HEK293 (cell line): ENCODE results near the gene CELSR3.

Experiments used
- EGR2 ChIP-seq: fragments of 450-650 bp; formaldehyde crosslinking; IDR thresholded peaks from 2 replicates; pipeline ENCODE4 v1.5.1; 2016; ENCODE audit warnings: low read depth, missing biosample characterization, missing genetic modification characterization
- GLIS1 ChIP-seq: fragments of 450-650 bp; formaldehyde crosslinking; IDR thresholded peaks from 2 replicates; pipeline ENCODE4 v1.5.1; 2016; ENCODE audit warnings: missing biosample characterization, missing genetic modification characterization
- GLIS2 ChIP-seq: fragments of 450-650 bp; formaldehyde crosslinking; IDR thresholded peaks from 2 replicates; pipeline ENCODE4 v1.5.1; 2016; ENCODE audit warnings: missing biosample characterization, missing genetic modification characterization
- HOXD13 ChIP-seq: sonication (generic); formaldehyde crosslinking; IDR thresholded peaks from 2 replicates; pipeline ENCODE4 v1.8.0; 2022; ENCODE audit warnings: missing genetic modification reagents, borderline replicate concordance
- MYNN ChIP-seq: fragments of 450-650 bp; formaldehyde crosslinking; IDR thresholded peaks from 2 replicates; pipeline ENCODE4 v1.5.1; 2016; ENCODE audit warnings: missing biosample characterization, missing genetic modification characterization, borderline replicate concordance
- PRDM10 ChIP-seq: fragments of 450-650 bp; formaldehyde crosslinking; IDR thresholded peaks from 2 replicates; pipeline ENCODE4 v1.5.1; 2016; ENCODE audit warnings: missing biosample characterization, missing genetic modification characterization
- ZBTB1 ChIP-seq: fragments of 450-650 bp; formaldehyde crosslinking; IDR thresholded peaks from 2 replicates; pipeline ENCODE4 v1.5.1; 2016; ENCODE audit warnings: missing biosample characterization, missing genetic modification characterization
- ZBTB20 ChIP-seq: fragments of 450-650 bp; formaldehyde crosslinking; IDR thresholded peaks from 2 replicates; pipeline ENCODE4 v1.5.1; 2016; ENCODE audit warnings: missing biosample characterization, missing genetic modification characterization
- ZFP41 ChIP-seq: fragments of 450-650 bp; formaldehyde crosslinking; IDR thresholded peaks from 2 replicates; pipeline ENCODE4 v1.5.1; 2016; ENCODE audit warnings: missing biosample characterization, missing genetic modification characterization, borderline replicate concordance
- ZNF112 ChIP-seq: fragments of 450-650 bp; formaldehyde crosslinking; IDR thresholded peaks from 2 replicates; pipeline ENCODE4 v1.5.0; 2017; ENCODE audit warnings: missing biosample characterization, missing genetic modification characterization
- ZNF157 ChIP-seq: fragments of 450-650 bp; formaldehyde crosslinking; IDR thresholded peaks from 2 replicates; pipeline ENCODE4 v1.5.1; 2016; ENCODE audit warnings: missing biosample characterization, missing genetic modification characterization
- ZNF274 ChIP-seq, 2 experiments: fragments of 200-500 bp in 1 of 2; fragments of 450-650 bp in 1 of 2; sonication (Bioruptor generic) in 1 of 2; formaldehyde crosslinking in 1 of 2; IDR thresholded peaks; 2 replicates each; pipeline versions ENCODE4 v1.5.1 to v1.6.1; 2014 to 2016; ENCODE audit warnings: borderline replicate concordance in 1 of 2, inconsistent platforms in 1 of 2, low read length in 1 of 2, missing biosample characterization in 1 of 2, missing genetic modification characterization in 1 of 2
- ZNF426 ChIP-seq: fragments of 450-650 bp; formaldehyde crosslinking; IDR thresholded peaks from 2 replicates; pipeline ENCODE4 v1.5.1; 2017; ENCODE audit warnings: missing biosample characterization, missing genetic modification characterization, mild to moderate bottlenecking, inconsistent platforms, moderate library complexity
- ZNF449 ChIP-seq: fragments of 450-650 bp; formaldehyde crosslinking; IDR thresholded peaks from 2 replicates; pipeline ENCODE4 v1.5.1; 2017; ENCODE audit warnings: missing biosample characterization, mild to moderate bottlenecking, missing genetic modification characterization, moderate library complexity
- ZNF501 ChIP-seq: fragments of 450-650 bp; formaldehyde crosslinking; IDR thresholded peaks from 2 replicates; pipeline ENCODE4 v1.5.1; 2016; ENCODE audit warnings: missing biosample characterization, missing genetic modification characterization
- ZSCAN18 ChIP-seq: fragments of 450-650 bp; formaldehyde crosslinking; IDR thresholded peaks from 2 replicates; pipeline ENCODE4 v1.5.1; 2016; ENCODE audit warnings: missing biosample characterization, missing genetic modification characterization
- TF ChIP-seq, protein P1 (sequence below): fragments of 450-650 bp; formaldehyde crosslinking; IDR thresholded peaks from 2 replicates; pipeline ENCODE4 v1.5.1; 2016; ENCODE audit warnings: missing biosample characterization, missing genetic modification characterization
- TF ChIP-seq, protein P2 (sequence below): fragments of 450-650 bp; formaldehyde crosslinking; optimal IDR thresholded peaks from 2 replicates; pipeline ENCODE3; 2016; ENCODE audit warnings: missing biosample characterization, mild to moderate bottlenecking, missing genetic modification characterization
- TF ChIP-seq, protein P3 (sequence below): fragments of 450-650 bp; formaldehyde crosslinking; IDR thresholded peaks from 2 replicates; pipeline ENCODE4; 2016; ENCODE audit warnings: missing biosample characterization, missing genetic modification characterization

CELSR3 gene

DNA sequence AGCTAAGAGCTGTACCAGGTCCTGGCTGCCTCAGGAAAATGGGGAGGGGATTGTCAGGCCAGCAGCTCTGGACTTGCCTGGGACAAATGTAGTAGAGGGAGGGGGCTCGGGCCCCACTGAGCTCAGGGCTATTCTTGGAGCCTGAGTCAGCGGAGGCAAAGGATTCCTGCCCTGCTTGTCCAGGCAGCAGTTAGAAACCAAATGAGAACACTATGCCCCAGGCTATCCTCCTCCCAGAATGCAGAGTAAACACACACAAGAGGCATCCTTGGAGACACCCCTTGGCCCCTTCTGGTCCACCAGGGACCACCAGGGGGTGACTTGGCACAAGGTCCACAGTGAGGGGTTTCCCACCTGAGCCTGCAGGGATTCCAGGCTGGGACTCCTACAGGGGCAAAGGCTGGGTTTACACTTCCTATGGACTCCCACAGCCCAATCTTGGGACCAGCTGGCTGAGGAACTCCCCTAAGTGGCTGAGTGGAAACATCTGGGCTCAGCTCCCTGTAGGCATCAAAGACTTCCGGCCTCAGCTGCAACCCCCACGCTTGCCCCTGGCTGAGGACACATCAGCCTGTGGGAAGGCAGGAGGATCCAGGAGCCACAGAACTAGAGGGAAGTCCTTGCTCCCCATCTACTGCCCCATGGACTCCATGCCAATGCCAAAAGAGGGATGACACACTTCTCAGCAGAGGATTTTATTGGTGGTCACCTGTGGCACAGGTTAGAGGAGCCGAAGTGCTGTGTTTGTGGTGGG lies 64.2 kb downstream of the CELSR3 start (continued):
- TF ChIP-seq, protein P1, sequence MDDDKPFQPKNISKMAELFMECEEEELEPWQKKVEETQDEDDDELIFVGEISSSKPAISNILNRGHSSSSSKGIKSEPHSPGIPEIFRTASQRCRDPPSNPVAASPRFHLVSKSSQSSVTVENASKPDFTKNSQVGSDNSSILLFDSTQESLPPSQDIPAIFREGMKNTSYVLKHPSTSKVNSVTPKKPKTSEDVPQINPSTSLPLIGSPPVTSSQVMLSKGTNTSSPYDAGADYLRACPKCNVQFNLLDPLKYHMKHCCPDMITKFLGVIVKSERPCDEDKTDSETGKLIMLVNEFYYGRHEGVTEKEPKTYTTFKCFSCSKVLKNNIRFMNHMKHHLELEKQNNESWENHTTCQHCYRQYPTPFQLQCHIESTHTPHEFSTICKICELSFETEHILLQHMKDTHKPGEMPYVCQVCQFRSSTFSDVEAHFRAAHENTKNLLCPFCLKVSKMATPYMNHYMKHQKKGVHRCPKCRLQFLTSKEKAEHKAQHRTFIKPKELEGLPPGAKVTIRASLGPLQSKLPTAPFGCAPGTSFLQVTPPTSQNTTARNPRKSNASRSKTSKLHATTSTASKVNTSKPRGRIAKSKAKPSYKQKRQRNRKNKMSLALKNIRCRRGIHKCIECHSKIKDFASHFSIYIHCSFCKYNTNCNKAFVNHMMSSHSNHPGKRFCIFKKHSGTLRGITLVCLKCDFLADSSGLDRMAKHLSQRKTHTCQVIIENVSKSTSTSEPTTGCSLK (tag by site-specific recombination), result no peak
- TF ChIP-seq ZBTB1 (tag by site-specific recombination) (no peak), HOXD13 (CRISPR knock-in tag) (no peak), GLIS2 (tag by site-specific recombination) (peak; percentile 70), ZNF501 (tag by site-specific recombination) (no peak), EGR2 (tag by site-specific recombination) (peak; percentile 50; the same call in 1 of the 2 replicates), PRDM10 (tag by site-specific recombination) (peak; percentile 82), GLIS1 (peak; percentile 98), ZNF274 (IDR thresholded peaks at IDR 0.05; ENCODE audit: low read length) (no peak), ZNF274 (tag by site-specific recombination; IDR thresholded peaks at IDR 0.05; ENCODE audit: borderline replicate concordance) (no peak), ZSCAN18 (tag by site-specific recombination) (no peak), ZNF157 (tag by site-specific recombination) (no peak), ZNF426 (tag by site-specific recombination) (no peak), MYNN (tag by site-specific recombination) (no peak), ZNF112 (tag by site-specific recombination) (no peak), ZBTB20 (no peak; the same call in 1 of the 2 replicates), ZNF449 (tag by site-specific recombination) (no peak), ZFP41 (tag by site-specific recombination) (no peak)
- TF ChIP-seq, protein P2, sequence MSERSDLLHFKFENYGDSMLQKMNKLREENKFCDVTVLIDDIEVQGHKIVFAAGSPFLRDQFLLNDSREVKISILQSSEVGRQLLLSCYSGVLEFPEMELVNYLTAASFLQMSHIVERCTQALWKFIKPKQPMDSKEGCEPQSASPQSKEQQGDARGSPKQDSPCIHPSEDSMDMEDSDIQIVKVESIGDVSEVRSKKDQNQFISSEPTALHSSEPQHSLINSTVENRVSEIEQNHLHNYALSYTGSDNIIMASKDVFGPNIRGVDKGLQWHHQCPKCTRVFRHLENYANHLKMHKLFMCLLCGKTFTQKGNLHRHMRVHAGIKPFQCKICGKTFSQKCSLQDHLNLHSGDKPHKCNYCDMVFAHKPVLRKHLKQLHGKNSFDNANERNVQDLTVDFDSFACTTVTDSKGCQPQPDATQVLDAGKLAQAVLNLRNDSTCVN (tag by site-specific recombination), result no peak
- TF ChIP-seq, protein P3, sequence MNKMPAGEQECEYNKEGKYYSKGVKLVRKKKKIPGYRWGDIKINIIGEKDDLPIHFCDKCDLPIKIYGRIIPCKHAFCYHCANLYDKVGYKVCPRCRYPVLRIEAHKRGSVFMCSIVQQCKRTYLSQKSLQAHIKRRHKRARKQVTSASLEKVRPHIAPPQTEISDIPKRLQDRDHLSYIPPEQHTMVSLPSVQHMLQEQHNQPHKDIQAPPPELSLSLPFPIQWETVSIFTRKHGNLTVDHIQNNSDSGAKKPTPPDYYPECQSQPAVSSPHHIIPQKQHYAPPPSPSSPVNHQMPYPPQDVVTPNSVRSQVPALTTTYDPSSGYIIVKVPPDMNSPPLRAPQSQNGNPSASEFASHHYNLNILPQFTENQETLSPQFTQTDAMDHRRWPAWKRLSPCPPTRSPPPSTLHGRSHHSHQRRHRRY (tag by site-specific recombination), result no peak
- TF ChIP-seq, all 188 proteins: peak for 28
